IMR-90 (cell line): ENCODE results near the gene IKZF3. TPM values are rescaled to one million over a fixed set of nuclear protein-coding genes. Genes with fewer than 3 reads are reported as not detected.

ENCODE experiments used
- ATAC-seq: fragments of 200-7000 bp; cut with Tn5 transposase; 2 replicates; pipeline ENCODE4 v1.9.1; 2020; ENCODE audit warnings: low read depth, mild to moderate bottlenecking, moderate library complexity
- BruUV-seq: library from RNA; stranded (reverse); fragments of 400-500 nt; replicated peaks from 2 replicates; lab custom pipeline; 2021; lab: Mats Ljungman, UMichigan
- CTCF ChIA-PET: fragments of 300-600 bp; formaldehyde crosslinking; extraction: SDS; loops from one replicate; lab custom pipeline; 2021; ENCODE audit warnings: antibody characterized with exemption; lab: Yijun Ruan, JAX
- POLR2A ChIA-PET: fragments of 300-600 bp; sonication (Branson Sonifier 250); formaldehyde crosslinking; loops from one replicate; lab custom pipeline; 2022; ENCODE audit warnings: antibody characterized with exemption; ENCODE audit not compliant: unreplicated experiment; lab: Charles Lee
- DNase-seq: peaks from one replicate; pipeline ENCODE4 v3.0.0; 2013
- H2AFZ ChIP-seq: replicated peaks from 2 replicates; pipeline ENCODE3; 2013; ENCODE audit warnings: low read length, mild to moderate bottlenecking; ENCODE audit not compliant: poor library complexity
- H2AK5ac ChIP-seq: 2 replicates; pipeline ENCODE4 v1.6.1; 2013; ENCODE audit warnings: low read depth, low read length, inconsistent platforms
- H2AK9ac ChIP-seq: replicated peaks from 2 replicates; pipeline ENCODE3; 2013; ENCODE audit warnings: mild to moderate bottlenecking, low read depth, low read length, moderate library complexity; ENCODE audit not compliant: poor library complexity
- H2BK120ac ChIP-seq: 2 replicates; pipeline ENCODE4 v1.6.1; 2013; ENCODE audit warnings: low read depth, low read length, inconsistent platforms
- H2BK15ac ChIP-seq: 3 replicates; pipeline ENCODE4 v1.6.1; 2013; ENCODE audit warnings: low read depth, low read length, inconsistent platforms
- H2BK20ac ChIP-seq: 2 replicates; pipeline ENCODE4 v1.6.1; 2013; ENCODE audit warnings: low read depth, mild to moderate bottlenecking, inconsistent platforms, low read length, moderate library complexity
- H2BK5ac ChIP-seq: 2 replicates; pipeline ENCODE4 v1.6.1; 2013; ENCODE audit warnings: mild to moderate bottlenecking, low read depth, low read length, inconsistent platforms; ENCODE audit not compliant: poor library complexity, severe bottlenecking
- H3K14ac ChIP-seq: replicated peaks from 2 replicates; pipeline ENCODE4 v1.6.1; 2013; ENCODE audit warnings: low read depth, low read length, inconsistent platforms
- H3K18ac ChIP-seq: 2 replicates; pipeline ENCODE4 v1.6.1; 2013; ENCODE audit warnings: low read depth, low read length, control low read depth
- H3K23ac ChIP-seq: 2 replicates; pipeline ENCODE4 v1.6.1; 2013; ENCODE audit warnings: low read depth, low read length, inconsistent platforms
- H3K27ac ChIP-seq: 2 replicates; pipeline ENCODE4 v1.5.1; 2013; ENCODE audit warnings: mild to moderate bottlenecking, control low read depth, low read length; ENCODE audit not compliant: insufficient read depth
- H3K27me3 ChIP-seq: 2 replicates; pipeline ENCODE4 v1.6.1; 2013; ENCODE audit warnings: low read length; ENCODE audit not compliant: control insufficient read depth, insufficient read depth
- H3K36me3 ChIP-seq: 2 replicates; pipeline ENCODE4 v1.6.1; 2013; ENCODE audit warnings: low read length, mixed read lengths; ENCODE audit not compliant: control insufficient read depth, insufficient read depth
- H3K4ac ChIP-seq: 2 replicates; pipeline ENCODE4 v1.6.1; 2013; ENCODE audit warnings: low read depth, low read length, inconsistent platforms
- H3K4me1 ChIP-seq: 2 replicates; pipeline ENCODE4 v1.6.1; 2013; ENCODE audit warnings: low read length, mixed read lengths; ENCODE audit not compliant: control insufficient read depth, insufficient read depth
- H3K4me2 ChIP-seq: 2 replicates; pipeline ENCODE4 v1.6.1; 2013; ENCODE audit warnings: low read depth, mild to moderate bottlenecking, control low read depth, low read length, moderate library complexity
- H3K4me3 ChIP-seq: 2 replicates; pipeline ENCODE4 v1.5.1; 2013; ENCODE audit warnings: low read depth, mild to moderate bottlenecking, control low read depth, low read length, moderate library complexity; ENCODE audit not compliant: insufficient read depth
- H3K56ac ChIP-seq: 2 replicates; pipeline ENCODE4 v1.6.1; 2013; ENCODE audit warnings: low read length, inconsistent platforms; ENCODE audit not compliant: insufficient read depth; ENCODE audit errors: extremely low read depth
- H3K79me1 ChIP-seq, 2 experiments: 2 replicates each; pipeline ENCODE4 v1.6.1; 2013; ENCODE audit warnings: low read length in 2 of 2, inconsistent platforms in 1 of 2, low read depth in 1 of 2
- H3K9ac ChIP-seq: 2 replicates; pipeline ENCODE4 v1.6.1; 2013; ENCODE audit warnings: low read depth, low read length, control low read depth
- H3K9me1 ChIP-seq: 2 replicates; pipeline ENCODE4 v1.6.1; 2013; ENCODE audit warnings: low read length, inconsistent platforms; ENCODE audit not compliant: insufficient read depth
- H3K9me3 ChIP-seq: 2 replicates; pipeline ENCODE4 v1.6.1; 2013; ENCODE audit warnings: low read length; ENCODE audit not compliant: control insufficient read depth, insufficient read depth
- H4K20me1 ChIP-seq: 2 replicates; pipeline ENCODE4 v1.6.1; 2013; ENCODE audit warnings: low read length, inconsistent platforms; ENCODE audit not compliant: insufficient read depth
- H4K5ac ChIP-seq: 2 replicates; pipeline ENCODE4 v1.6.1; 2013; ENCODE audit warnings: mild to moderate bottlenecking, low read depth, low read length, control low read depth
- H4K8ac ChIP-seq, 2 experiments: 2 replicates each; pipeline ENCODE4 v1.6.1; 2013; ENCODE audit warnings: low read depth in 2 of 2, low read length in 2 of 2, control low read depth in 1 of 2, inconsistent platforms in 1 of 2
- H4K91ac ChIP-seq: 2 replicates; pipeline ENCODE4 v1.6.1; 2013; ENCODE audit warnings: low read depth, low read length, inconsistent platforms; ENCODE audit not compliant: insufficient read depth
- BHLHE40 ChIP-seq: fragments of 150-350 bp; IDR thresholded peaks from 2 replicates; pipeline ENCODE4 v1.6.1; 2016; ENCODE audit warnings: mild to moderate bottlenecking, low read depth, low read length
- CEBPB ChIP-seq: IDR thresholded peaks from 2 replicates; pipeline ENCODE4 v1.6.1; 2012; ENCODE audit warnings: low read depth, low read length, improper control_type of control experiment
- CHD1 ChIP-seq: IDR thresholded peaks from 2 replicates; pipeline ENCODE4 v1.6.1; 2012; ENCODE audit warnings: low read depth, low read length, improper control_type of control experiment
- ELK1 ChIP-seq: fragments of 150-350 bp; IDR thresholded peaks from 2 replicates; pipeline ENCODE4 v1.6.1; 2016; ENCODE audit warnings: low read depth, mild to moderate bottlenecking, low read length, moderate library complexity, borderline replicate concordance
- FOS ChIP-seq: fragments of 150-350 bp; IDR thresholded peaks from 2 replicates; pipeline ENCODE4 v1.6.1; 2016; ENCODE audit warnings: low read depth, low read length
- MAZ ChIP-seq: IDR thresholded peaks from 2 replicates; pipeline ENCODE4 v1.6.1; 2012; ENCODE audit warnings: low read depth, mild to moderate bottlenecking, low read length, improper control_type of control experiment, moderate library complexity, borderline replicate concordance
- MXI1 ChIP-seq: IDR thresholded peaks from 2 replicates; pipeline ENCODE4 v1.6.1; 2012; ENCODE audit warnings: low read depth, mild to moderate bottlenecking, low read length, moderate library complexity, borderline replicate concordance
- NFE2L2 ChIP-seq: fragments of 150-350 bp; IDR thresholded peaks from 2 replicates; pipeline ENCODE4 v1.6.1; 2016; ENCODE audit warnings: low read depth, mild to moderate bottlenecking, low read length
- POLR2A ChIP-seq: IDR thresholded peaks from 2 replicates; pipeline ENCODE4 v1.6.1; 2012; ENCODE audit warnings: mild to moderate bottlenecking, low read depth, low read length
- RAD21 ChIP-seq: IDR thresholded peaks from 2 replicates; pipeline ENCODE4 v1.6.1; 2012; ENCODE audit warnings: low read length, improper control_type of control experiment
- RCOR1 ChIP-seq: IDR thresholded peaks from 2 replicates; pipeline ENCODE4 v1.6.1; 2012; ENCODE audit warnings: mild to moderate bottlenecking, low read length, improper control_type of control experiment; ENCODE audit not compliant: insufficient replicate concordance
- SMC3 ChIP-seq: fragments of 150-350 bp; IDR thresholded peaks from 2 replicates; pipeline ENCODE4 v1.6.1; 2016; ENCODE audit warnings: low read depth, mild to moderate bottlenecking, antibody characterized with exemption, low read length, moderate library complexity
- USF2 ChIP-seq: fragments of 150-350 bp; IDR thresholded peaks from 2 replicates; pipeline ENCODE4 v1.6.1; 2017; ENCODE audit warnings: mild to moderate bottlenecking, antibody characterized with exemption, low read length, low read depth
- WGBS, 2 experiments: methylation state at CpG; one replicate each; pipeline versions ENCODE4 v1.1.5 to v1.1.7; 2013; ENCODE audit warnings: missing lambda C conversion rate in 2 of 2; ENCODE audit not compliant: insufficient read length in 1 of 2; ENCODE audit errors: extremely low coverage in 2 of 2; 5-methylcytosine and 5-hydroxymethylcytosine counted together
- dilution Hi-C: fragments of 300-500 bp; cut with HindIII; formaldehyde crosslinking; loops from one replicate; pipeline ENCODE4 v1.14.3; 2018; ENCODE audit warnings: low sequenced_read_pairs; ENCODE audit not compliant: unreplicated experiment
- in situ Hi-C: fragments of 300-500 bp; cut with MboI; formaldehyde crosslinking; loops from 3 replicates; pipeline ENCODE4 v1.14.3; 2019; ENCODE audit warnings: low sequenced_read_pairs, inconsistent platforms, mixed read lengths
- intact Hi-C: fragments of 100-400 bp; cut with micrococcal nuclease; formaldehyde crosslinking; loops from 2 replicates; pipeline ENCODE4 v1.10.0; 2022
- polyA plus RNA-seq, 3 experiments: library from polyadenylated mRNA; depleted of rRNA; stranded (reverse); fragments of >200 nt; gene quantifications; 2 replicates each; pipeline ENCODE4 v1.2.3, GENCODE V29; 2012; ENCODE audit warnings: low replicate concordance in 1 of 3
- total RNA-seq: library from RNA; depleted of rRNA; stranded (reverse); fragments of >200 nt; gene quantifications from 2 replicates; pipeline ENCODE4 v1.2.3, GENCODE V29; 2012
- TF ChIP-seq, protein P1 (sequence below): conservative IDR thresholded peaks from 2 replicates; pipeline ENCODE4 v1.5.1; 2012; ENCODE audit warnings: mild to moderate bottlenecking, low read depth, low read length, improper control_type of control experiment

The IKZF3 gene
- total and polyA plus RNA-seq, 2 of the 4 experiments (the other 2 are of a cell fraction), result not detected

- no peaks in the 10 kb centered on the region for H3K36me3 ChIP-seq
- ChIA-PET POLR2A (no interaction called here), CTCF (no interaction called here)
- H3K23ac ChIP-seq, result no peak overlapping the region
- H3K9me3 ChIP-seq, result no peaks in the 10 kb centered on the region
- H4K20me1 ChIP-seq, result no peaks in the 10 kb centered on the region
- no CpG with 5 or more reads among the region's 5 CpGs for WGBS, 2 experiments
- no peak overlapping the region for H3K4me3 ChIP-seq
- H2BK5ac ChIP-seq, result no peak overlapping the region
- H3K27me3 ChIP-seq, result peaks cover 11% of the 10 kb centered on the region
- H3K4me1 ChIP-seq, result peaks cover 7% of the 10 kb centered on the region
- no peak overlapping the region for H3K4me2 ChIP-seq
- no peak overlapping the region for H3K4ac ChIP-seq
- in situ Hi-C loops, result no loop called here
- no peaks in the 10 kb centered on the region; a peak in 1 of 4 replicates for H3K79me1 ChIP-seq
- DNase-seq (no peak), ATAC-seq (no peak)
- H3K9ac ChIP-seq, result no peak overlapping the region
- no peak overlapping the region for H3K18ac ChIP-seq
- TF ChIP-seq NFE2L2, result no peak
- no peak for TF ChIP-seq SMC3
- TF ChIP-seq CHD1, result no peak
- no peak for TF ChIP-seq RCOR1
- no peak for TF ChIP-seq BHLHE40
- no peak for TF ChIP-seq CEBPB
- no peak for TF ChIP-seq FOS
- TF ChIP-seq POLR2A, result no peak
- no peak for TF ChIP-seq RAD21
- TF ChIP-seq MAZ, result no peak
- TF ChIP-seq, protein P1, sequence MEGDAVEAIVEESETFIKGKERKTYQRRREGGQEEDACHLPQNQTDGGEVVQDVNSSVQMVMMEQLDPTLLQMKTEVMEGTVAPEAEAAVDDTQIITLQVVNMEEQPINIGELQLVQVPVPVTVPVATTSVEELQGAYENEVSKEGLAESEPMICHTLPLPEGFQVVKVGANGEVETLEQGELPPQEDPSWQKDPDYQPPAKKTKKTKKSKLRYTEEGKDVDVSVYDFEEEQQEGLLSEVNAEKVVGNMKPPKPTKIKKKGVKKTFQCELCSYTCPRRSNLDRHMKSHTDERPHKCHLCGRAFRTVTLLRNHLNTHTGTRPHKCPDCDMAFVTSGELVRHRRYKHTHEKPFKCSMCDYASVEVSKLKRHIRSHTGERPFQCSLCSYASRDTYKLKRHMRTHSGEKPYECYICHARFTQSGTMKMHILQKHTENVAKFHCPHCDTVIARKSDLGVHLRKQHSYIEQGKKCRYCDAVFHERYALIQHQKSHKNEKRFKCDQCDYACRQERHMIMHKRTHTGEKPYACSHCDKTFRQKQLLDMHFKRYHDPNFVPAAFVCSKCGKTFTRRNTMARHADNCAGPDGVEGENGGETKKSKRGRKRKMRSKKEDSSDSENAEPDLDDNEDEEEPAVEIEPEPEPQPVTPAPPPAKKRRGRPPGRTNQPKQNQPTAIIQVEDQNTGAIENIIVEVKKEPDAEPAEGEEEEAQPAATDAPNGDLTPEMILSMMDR, result no peak
- no peak for TF ChIP-seq MXI1
- no peak for TF ChIP-seq ELK1
- no peak for TF ChIP-seq USF2
- no peak overlapping the region for H2AK5ac ChIP-seq
- no peak overlapping the region for H4K8ac ChIP-seq
- BruUV-seq, result no TSS peak
- intact Hi-C loops, result no loop called here
- H3K27ac ChIP-seq, result no peak overlapping the region
- H2AK9ac ChIP-seq, result no peak overlapping the region
- H2BK15ac ChIP-seq, result no peak overlapping the region
- no peak overlapping the region for H2AFZ ChIP-seq
- no peak overlapping the region for H2BK20ac ChIP-seq
- no peaks in the 10 kb centered on the region; the same call in 1 of the 2 replicates for H3K9me1 ChIP-seq
- dilution Hi-C loops, result no loop called here
- no peak overlapping the region for H2BK120ac ChIP-seq
- no peak overlapping the region for H4K5ac ChIP-seq
- no peak overlapping the region for H3K14ac ChIP-seq
- H3K56ac ChIP-seq, result no peak overlapping the region
- H4K91ac ChIP-seq, result no peak overlapping the region
Measured at GRCh38 chr17:39751016-39751543, 113.0 kb downstream of the IKZF3 start.
